ENCODE measurements around the gene CD248. TPM values are rescaled to one million over a fixed set of nuclear protein-coding genes. Genes with fewer than 3 reads are reported as not detected.

Gene CD248
- total RNA-seq, 1 experiment from 2014 or later, result 0.45 TPM

DNA sequence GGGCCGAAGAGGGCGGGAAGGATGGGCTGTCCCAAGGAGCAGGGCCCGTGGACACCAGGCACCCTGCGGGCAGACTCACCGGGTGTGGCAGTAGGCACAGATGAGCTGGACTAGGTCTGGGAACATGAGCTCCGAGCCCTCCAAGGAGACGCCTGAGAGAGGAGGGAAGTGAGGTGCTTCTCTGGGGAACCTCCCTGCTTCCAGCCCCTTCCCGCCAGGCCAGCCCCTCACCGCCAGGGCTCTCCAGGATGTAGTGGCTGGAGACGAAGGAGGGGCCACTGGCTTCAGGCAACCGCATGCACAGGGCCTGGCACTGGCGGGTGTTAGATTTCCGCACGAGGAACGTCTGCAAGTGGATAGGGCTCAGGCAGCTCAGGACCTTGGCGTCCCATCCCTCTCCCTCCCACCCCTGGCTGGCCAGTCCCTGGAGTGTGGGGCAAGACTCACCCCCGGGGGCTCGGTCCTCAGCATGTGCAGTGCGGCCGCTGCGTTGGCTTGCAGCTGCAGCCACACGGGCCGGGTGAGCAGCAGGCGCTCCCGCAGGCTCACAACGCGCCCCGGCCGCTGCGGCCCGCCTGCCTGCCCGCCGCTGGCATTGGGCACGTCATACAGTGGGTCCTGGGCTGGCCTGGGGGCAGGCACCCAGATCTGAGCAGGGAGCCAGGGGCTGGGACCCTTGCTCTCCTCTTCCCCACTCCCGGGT, 18.8 kb upstream of the CD248 start:
- H3K27ac ChIP-seq, result peak overlapping the region; percentile 31
- H3K4me3 ChIP-seq, result peak overlapping the region; percentile 55
- DNase-seq, result peak; percentile 55 to 57
- H3K9me3 ChIP-seq (replicated peaks), result no peaks in the 10 kb centered on the region
- peaks cover 15% of the 10 kb centered on the region for H3K4me1 ChIP-seq
- no peaks in the 10 kb centered on the region for H3K27me3 ChIP-seq
- no peaks in the 10 kb centered on the region for H3K36me3 ChIP-seq

DNA sequence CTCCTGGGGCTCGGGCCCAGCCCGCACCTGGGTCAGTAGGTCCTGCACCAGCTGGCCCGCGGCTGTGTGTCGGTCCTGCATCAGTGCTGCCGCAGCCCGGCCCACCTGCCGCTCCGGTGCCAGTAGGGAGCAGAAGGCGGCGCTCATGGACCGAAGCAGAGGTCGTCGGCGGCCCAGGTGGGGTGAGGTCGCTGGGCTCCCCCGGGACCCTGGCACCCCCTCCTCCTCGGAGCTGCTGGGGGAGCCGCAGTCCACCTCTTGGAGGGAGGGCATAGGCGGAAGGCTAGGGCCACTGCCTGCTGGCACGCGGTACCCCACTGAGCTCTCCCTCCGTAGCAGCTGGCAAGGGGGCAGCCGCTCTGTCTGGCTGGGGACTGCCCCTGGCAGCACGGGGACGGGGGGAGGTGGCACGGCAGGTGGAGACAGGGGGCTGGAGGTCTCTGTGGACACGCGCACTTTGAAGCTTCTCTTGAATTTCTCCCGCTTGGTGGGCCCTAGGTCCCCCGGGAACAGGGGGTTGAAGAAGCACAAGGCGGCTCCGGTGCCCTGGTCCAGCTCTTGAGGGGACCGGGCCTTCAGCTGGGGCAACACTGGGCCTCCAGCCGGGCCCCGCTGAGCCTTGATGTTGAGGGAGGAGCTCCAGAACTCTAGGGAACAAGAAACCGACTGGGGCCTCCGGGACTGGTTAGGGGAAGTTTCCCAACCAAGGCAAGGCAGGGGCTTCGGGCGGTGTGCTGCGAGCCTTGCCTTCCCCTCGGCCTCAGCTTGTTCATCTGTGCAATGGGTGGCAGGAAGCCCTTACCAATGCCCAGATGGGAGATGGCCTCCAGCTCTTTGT, 18.0 kb upstream of the CD248 start:
- Histone ChIP-seq H3K9me3 (replicated peaks) (no peaks in the 10 kb centered on the region), H3K36me3 (no peaks in the 10 kb centered on the region), H3K27me3 (no peaks in the 10 kb centered on the region), H3K4me1 (peaks cover 15% of the 10 kb centered on the region), H3K4me3 (peak overlapping the region; percentile 55; the same call in 1 of the 2 replicates), H3K27ac (no peak overlapping the region)
- DNase-seq, result no peak

DNA sequence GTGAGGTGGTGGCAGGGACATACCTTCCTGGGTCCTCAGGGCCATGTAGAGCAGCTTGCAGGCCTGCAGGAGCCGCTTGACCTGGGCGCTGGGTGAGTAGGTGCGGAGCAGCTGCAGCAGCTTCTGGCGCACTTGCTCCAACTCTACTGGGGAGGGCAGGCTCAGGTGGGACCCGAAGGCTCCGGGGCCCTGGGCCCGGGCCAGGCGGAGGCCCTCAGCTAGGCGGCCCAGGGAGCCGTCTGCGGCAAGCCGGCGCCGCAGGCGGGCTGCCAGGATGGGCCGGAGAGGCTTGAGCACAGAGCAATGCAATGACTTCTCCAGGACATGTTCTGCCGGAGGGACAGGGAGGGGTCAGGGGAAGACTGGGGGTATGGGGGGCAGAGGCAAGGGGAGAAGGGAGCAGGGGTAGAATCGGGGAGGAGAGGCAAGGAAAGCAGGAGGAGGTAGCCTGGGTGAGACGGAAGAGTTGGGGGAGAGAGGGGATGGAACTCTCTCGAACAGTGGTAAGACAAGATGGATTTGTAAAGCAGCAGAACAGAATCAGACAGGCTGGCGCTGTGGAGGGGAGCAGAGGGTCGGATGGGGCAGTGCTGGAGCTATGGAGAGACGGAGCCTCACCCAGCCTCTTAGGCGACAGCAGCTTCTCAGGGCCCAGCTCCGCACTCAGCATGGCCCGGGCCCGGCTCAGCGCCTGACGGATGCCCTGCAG, 17.2 kb upstream of the CD248 start:
- H3K27me3 ChIP-seq, result no peaks in the 10 kb centered on the region
- no peaks in the 10 kb centered on the region for H3K9me3 ChIP-seq (replicated peaks)
- H3K36me3 ChIP-seq, result no peaks in the 10 kb centered on the region
- H3K4me1 ChIP-seq, result peaks cover 15% of the 10 kb centered on the region
- DNase-seq, result no peak
- H3K4me3 ChIP-seq, result no peak overlapping the region
- no peak overlapping the region for H3K27ac ChIP-seq

DNA sequence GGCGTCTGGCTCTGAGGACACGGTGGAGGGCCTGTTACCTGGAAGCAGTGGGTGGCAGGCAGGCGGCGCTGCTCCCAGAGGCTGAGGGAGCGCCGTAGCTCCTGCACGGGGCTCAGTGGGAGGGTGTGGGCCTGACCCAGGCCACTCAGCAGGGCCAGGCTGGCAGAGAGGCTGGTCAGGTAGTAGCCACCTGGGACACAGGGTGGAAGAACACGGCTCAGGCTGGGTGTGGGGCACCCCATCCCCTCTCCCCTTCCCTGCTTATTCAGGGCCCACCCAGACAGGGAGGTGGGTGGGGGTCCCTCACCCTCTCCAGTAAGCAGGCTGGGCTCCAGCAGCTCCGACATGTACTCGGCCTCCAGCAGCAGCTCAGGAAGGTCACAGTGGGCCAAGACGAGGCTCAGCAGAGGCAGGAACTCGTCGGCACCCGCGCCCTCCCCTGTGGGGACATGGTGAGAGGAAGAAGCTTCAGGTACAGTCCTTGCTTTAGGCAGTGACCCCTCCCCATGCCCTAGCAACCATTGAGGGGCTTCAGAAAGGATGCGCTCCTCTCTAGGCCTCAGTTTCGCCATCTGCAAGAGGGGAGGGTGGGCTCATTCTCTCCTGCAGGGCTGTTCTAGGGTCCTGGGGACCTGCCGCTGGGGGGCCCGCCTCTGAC, 16.5 kb upstream of the CD248 start:
- no peak for DNase-seq
- H3K27ac ChIP-seq, result no peak overlapping the region
- H3K9me3 ChIP-seq (replicated peaks), result no peaks in the 10 kb centered on the region
- H3K4me1 ChIP-seq, result peaks cover 15% of the 10 kb centered on the region
- H3K27me3 ChIP-seq, result no peaks in the 10 kb centered on the region
- H3K4me3 ChIP-seq, result no peak overlapping the region
- no peaks in the 10 kb centered on the region for H3K36me3 ChIP-seq

- no peaks in the 10 kb centered on the region for H3K36me3 ChIP-seq
- DNase-seq, result no peak
- H3K4me1 ChIP-seq, result peaks cover 14% of the 10 kb centered on the region
- H3K9me3 ChIP-seq (replicated peaks), result no peaks in the 10 kb centered on the region
- no peak overlapping the region for H3K4me3 ChIP-seq
- no peak overlapping the region for H3K27ac ChIP-seq
- H3K27me3 ChIP-seq, result no peaks in the 10 kb centered on the region
Observed at GRCh38 chr11:66332371-66333219, 15.8 kb upstream of the CD248 start.

DNA sequence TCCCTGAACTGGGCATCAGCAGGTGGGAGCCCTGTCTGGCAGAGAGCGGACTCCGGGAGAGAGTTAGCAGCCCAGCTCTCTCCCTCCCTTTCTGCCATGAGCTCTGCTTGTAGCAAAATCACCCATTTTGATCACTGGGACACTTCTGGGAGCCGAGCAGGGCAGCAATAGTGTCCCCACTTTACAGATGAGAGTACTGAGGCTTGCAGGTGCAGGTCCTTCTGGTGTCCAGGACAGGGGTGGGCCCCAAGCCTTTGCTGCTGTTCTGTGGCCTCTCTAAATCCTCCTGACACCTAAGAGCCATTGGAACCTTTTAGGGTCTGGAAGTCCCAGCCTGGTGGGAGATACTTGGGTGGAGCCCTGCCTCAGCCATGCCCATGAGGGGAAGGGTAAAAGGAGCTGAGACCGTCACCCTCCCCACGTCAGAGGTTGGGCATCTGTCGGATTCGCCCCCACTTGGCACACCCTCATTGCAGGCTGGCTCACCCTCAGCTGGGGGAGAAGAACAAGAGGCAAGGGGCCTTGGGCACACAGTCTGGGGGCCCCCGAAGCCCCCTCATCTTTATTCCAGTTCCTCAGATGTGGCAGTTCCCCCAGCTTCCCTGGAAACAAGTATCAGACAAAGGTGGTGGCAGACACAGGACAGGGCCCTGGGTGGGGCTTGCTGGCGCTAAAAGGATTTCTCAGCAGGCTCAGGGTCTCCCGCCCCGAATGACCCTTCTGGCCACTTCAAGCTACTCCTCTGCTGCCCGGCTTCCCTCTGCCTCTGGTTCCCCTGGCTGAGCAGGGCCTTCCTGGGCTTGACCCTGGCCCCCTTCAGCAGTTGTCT, 14.9 kb upstream of the CD248 start:
- no peak overlapping the region for H3K4me3 ChIP-seq
- no peak for DNase-seq
- no peaks in the 10 kb centered on the region for H3K27me3 ChIP-seq
- H3K4me1 ChIP-seq, result peaks cover 10% of the 10 kb centered on the region
- no peak overlapping the region for H3K27ac ChIP-seq
- no peaks in the 10 kb centered on the region for H3K36me3 ChIP-seq
- H3K9me3 ChIP-seq (replicated peaks), result no peaks in the 10 kb centered on the region

- no peaks in the 10 kb centered on the region for H3K9me3 ChIP-seq (replicated peaks)
- peak in 1 of 2 experiments; percentile 26 for DNase-seq
- H3K4me1 ChIP-seq, result peaks cover 7% of the 10 kb centered on the region; the same call in 1 of the 2 replicates
- H3K4me3 ChIP-seq, result no peak overlapping the region
- H3K27me3 ChIP-seq, result no peaks in the 10 kb centered on the region
- H3K27ac ChIP-seq, result no peak overlapping the region
- no peaks in the 10 kb centered on the region for H3K36me3 ChIP-seq
Observed at GRCh38 chr11:66330931-66331330, 14.1 kb upstream of the CD248 start.

DNA sequence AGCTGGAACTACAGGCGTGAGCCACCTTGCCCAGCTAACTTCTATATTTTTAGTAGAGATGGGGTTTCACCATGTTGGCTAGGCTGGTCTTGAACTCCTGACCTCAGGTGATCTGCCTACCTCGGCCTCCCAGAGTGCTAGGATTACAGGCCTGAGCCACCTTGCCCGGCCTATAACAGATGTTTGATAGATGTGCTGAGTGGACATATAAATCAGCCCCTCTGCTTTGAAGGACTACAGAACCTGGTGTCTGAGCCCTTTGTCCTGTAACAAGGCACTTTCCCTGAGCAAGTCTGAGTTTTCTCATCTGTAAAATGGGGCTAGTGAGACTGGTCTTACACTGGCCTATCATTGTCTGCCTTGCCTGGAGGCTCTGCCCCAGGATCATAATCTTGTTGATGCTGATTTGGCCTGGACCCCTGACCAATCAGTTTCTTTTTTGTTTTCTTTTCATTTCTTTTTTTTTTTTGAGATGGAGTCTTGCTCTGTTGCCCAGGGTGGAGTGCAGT, 12.4 kb upstream of the CD248 start:
- H3K9me3 ChIP-seq (replicated peaks), result no peaks in the 10 kb centered on the region
- no peaks in the 10 kb centered on the region for H3K36me3 ChIP-seq
- H3K27me3 ChIP-seq, result no peaks in the 10 kb centered on the region
- H3K4me1 ChIP-seq, result peaks cover 7% of the 10 kb centered on the region; the same call in 1 of the 2 replicates
- H3K27ac ChIP-seq, result no peak overlapping the region
- H3K4me3 ChIP-seq, result no peak overlapping the region
- DNase-seq, result no peak

GRCh38 chr11:66328302-66329144, 11.7 kb upstream of the CD248 start:
- H3K4me1 ChIP-seq, result peaks cover 7% of the 10 kb centered on the region; the same call in 1 of the 2 replicates
- H3K27me3 ChIP-seq, result no peaks in the 10 kb centered on the region
- H3K9me3 ChIP-seq (replicated peaks), result no peaks in the 10 kb centered on the region
- H3K4me3 ChIP-seq, result no peak overlapping the region
- no peaks in the 10 kb centered on the region for H3K36me3 ChIP-seq
- DNase-seq, result peak; percentile 70 to 81
- H3K27ac ChIP-seq, result no peak overlapping the region

DNA sequence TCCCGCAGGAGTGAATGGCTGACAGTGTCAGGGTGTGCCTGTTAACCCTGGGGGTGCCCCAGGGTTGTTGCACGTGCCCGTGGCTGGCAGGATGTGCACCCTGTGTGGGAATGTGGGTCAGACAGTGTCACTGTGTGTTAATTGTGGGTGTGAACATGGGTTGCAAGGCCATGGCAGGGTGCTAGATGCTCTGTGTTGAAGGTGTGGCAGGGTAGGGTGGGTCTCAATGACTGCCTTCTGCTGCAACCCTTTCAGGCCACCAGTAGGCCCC, 11.1 kb upstream of the CD248 start:
- H3K9me3 ChIP-seq (replicated peaks), result no peaks in the 10 kb centered on the region
- H3K36me3 ChIP-seq, result no peaks in the 10 kb centered on the region
- H3K4me1 ChIP-seq, result peaks cover 7% of the 10 kb centered on the region; the same call in 1 of the 2 replicates
- no peak overlapping the region for H3K4me3 ChIP-seq
- no peaks in the 10 kb centered on the region for H3K27me3 ChIP-seq
- H3K27ac ChIP-seq, result no peak overlapping the region
- no peak for DNase-seq

DNA sequence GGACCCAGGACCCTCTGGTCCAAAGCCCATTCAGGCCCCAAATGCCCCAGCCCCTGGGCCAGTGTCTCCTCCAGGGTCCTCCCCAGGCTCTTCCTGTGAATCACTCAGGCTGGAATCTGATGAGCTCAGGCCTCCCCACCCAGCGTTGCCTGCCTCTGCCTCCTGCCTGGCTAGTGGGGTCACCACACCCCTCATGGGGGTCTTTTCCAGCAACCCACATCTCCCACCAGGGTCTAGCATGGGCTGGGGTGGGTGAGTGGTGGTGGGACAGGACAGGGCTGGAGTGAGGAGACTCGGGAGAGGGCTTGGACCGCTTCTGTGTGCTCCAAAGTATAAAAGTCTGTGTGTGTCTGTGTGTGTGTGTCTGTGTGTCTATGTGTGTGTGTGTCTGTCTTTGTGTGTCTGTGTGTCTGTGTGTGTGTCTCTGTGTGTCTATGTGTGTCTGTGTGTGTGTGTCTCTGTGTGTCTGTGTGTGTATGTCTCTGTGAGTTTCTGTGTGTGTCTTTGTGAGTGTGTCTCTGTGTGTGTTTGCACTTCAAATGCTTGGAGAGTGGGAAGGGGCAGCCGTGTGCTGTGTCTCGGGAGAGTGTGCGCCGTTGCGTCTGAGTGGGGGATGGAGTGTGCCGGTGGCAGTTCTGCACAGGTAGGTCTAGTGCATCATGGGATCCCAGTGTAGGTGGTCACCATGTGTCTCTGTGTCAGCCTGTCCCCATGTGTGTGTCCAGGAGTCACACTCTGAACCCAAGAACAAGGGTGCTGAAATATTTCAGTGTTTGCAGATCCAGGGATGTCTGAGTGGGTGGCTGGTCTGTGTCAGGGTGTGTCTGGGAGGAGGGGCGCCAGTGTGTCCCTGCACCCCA, 10.6 kb upstream of the CD248 start:
- no peak for DNase-seq

More for the DNA sequence above, 10.6 kb upstream of the CD248 start:
- Histone ChIP-seq H3K36me3 (no peaks in the 10 kb centered on the region), H3K27me3 (no peaks in the 10 kb centered on the region), H3K4me3 (no peak overlapping the region), H3K9me3 (replicated peaks) (no peaks in the 10 kb centered on the region), H3K4me1 (peaks cover 7% of the 10 kb centered on the region; the same call in 1 of the 2 replicates), H3K27ac (no peak overlapping the region; the same call in 1 of the 2 replicates)

Data from SJCRH30 (cell line).